Thyroid gland (tissue), 4 donors: ENCODE measurements around the gene CACNA1D. TPM values are rescaled to one million over a fixed set of nuclear protein-coding genes. Genes with fewer than 3 reads are reported as not detected.
"Not testable (repeated sequence)": the region's sequence is repeated elsewhere in the genome, so short reads cannot be mapped to it uniquely, and the experiment has no call there.

ENCODE experiments used
- DNase-seq, 2 donors: peaks; one replicate each; pipeline ENCODE4 v3.0.0-alpha.2; 2019
- H3K27ac ChIP-seq, 3 donors: fragments of 200-600 bp; sonication (generic); 1 replicate in 2 of 3; 2 replicates in 1 of 3; pipeline ENCODE4 v1.5.1; 2016 to 2019; ENCODE audit warnings: mild to moderate bottlenecking in 1 of 3, moderate library complexity in 1 of 3
- H3K27me3 ChIP-seq: fragments of 200-600 bp; sonication (generic); one replicate; pipeline ENCODE4 v1.5.1; 2019
- H3K36me3 ChIP-seq, 2 donors: fragments of 200-600 bp; sonication (generic); one replicate each; pipeline ENCODE4 v1.5.1; 2016 to 2019
- H3K4me1 ChIP-seq, 2 donors: fragments of 200-600 bp; sonication (generic); one replicate each; pipeline ENCODE4 v1.5.1; 2017 to 2019
- H3K4me3 ChIP-seq, 3 donors: fragments of 200-600 bp; sonication (generic); replicated peaks in 1 of 3; 1 replicate in 2 of 3; 2 replicates in 1 of 3; pipeline ENCODE4 v1.5.1; 2016; ENCODE audit warnings: mild to moderate bottlenecking in 1 of 3
- H3K9me3 ChIP-seq: fragments of 200-600 bp; sonication (generic); one replicate; pipeline ENCODE4 v1.5.1; 2017
- POLR2A ChIP-seq, 2 donors: fragments of 450-650 bp; IDR thresholded peaks; one replicate each; pipeline ENCODE4 v1.6.1; 2017; ENCODE audit warnings: antibody characterized with exemption in 2 of 2, mild to moderate bottlenecking in 2 of 2, moderate library complexity in 1 of 2
- WGBS, 2 donors: methylation state at CpG; one replicate each; pipeline ENCODE4 v1.1.5; 2017; 5-methylcytosine and 5-hydroxymethylcytosine counted together
- intact Hi-C: fragments of 100-400 bp; cut with DNase I; formaldehyde crosslinking; loops from one replicate; pipeline ENCODE4 v1.15.1; 2023
- total RNA-seq, 4 donors: library from RNA; depleted of rRNA; stranded (reverse); fragments of >200 nt; gene quantifications; one replicate each; pipeline ENCODE4 v1.2.3, GENCODE V29; 2016
- TF ChIP-seq, protein P1 (sequence below), 6 experiments: fragments of 200-600 bp in 3 of 6; fragments of 450-650 bp in 3 of 6; sonication (generic) in 3 of 6; IDR thresholded peaks; one replicate each; pipeline ENCODE4 v1.5.1; 2016 to 2019; ENCODE audit warnings: antibody characterized with exemption in 6 of 6, mild to moderate bottlenecking in 2 of 6, inconsistent platforms in 1 of 6, moderate library complexity in 1 of 6

The CACNA1D gene
- total RNA-seq, 4 donors from 2014 or later, result 7.1 to 46.1 (median 27.3) TPM

DNA sequence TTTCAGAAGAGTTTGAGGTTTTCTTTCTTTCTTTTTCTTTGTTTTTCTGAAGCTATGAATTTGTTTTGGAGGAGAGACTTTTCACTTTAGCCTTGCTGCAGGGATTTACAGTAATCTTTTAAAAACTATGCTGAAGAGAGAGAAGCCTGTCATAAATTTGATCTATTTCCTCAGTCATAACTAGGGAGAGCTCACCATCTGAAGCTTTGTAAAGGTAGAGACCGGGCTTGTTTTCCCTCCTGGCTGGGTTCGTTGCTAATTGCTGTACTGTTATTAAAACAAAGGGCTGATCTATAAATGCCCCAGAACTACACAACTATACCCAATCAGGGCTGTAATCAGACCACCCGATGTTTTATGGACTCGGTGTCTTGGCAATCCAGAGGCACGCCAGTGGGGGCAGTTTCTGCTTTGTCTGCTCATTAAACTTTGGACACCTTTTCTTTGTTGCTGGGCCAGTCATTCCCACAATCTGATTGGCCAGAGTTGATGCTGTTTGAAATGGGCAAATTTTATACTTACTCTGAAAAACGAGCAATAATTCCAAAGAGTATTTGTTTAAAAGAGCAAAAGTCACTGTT lies 164.3 kb downstream of the CACNA1D start:
- Histone ChIP-seq H3K4me3 (no peak overlapping the region), H3K36me3 (no peaks in the 10 kb centered on the region), H3K27ac (no peak overlapping the region), H3K9me3 (no peaks in the 10 kb centered on the region), H3K27me3 (no peaks in the 10 kb centered on the region), H3K4me1 (no peaks in the 10 kb centered on the region)
- no peak for DNase-seq
- WGBS, 2 donors, result 86 to 87% methylated on average over 6 of the region's 6 CpGs
- TF ChIP-seq POLR2A (IDR thresholded peaks at IDR 0.05), result no peak
- TF ChIP-seq, protein P1, sequence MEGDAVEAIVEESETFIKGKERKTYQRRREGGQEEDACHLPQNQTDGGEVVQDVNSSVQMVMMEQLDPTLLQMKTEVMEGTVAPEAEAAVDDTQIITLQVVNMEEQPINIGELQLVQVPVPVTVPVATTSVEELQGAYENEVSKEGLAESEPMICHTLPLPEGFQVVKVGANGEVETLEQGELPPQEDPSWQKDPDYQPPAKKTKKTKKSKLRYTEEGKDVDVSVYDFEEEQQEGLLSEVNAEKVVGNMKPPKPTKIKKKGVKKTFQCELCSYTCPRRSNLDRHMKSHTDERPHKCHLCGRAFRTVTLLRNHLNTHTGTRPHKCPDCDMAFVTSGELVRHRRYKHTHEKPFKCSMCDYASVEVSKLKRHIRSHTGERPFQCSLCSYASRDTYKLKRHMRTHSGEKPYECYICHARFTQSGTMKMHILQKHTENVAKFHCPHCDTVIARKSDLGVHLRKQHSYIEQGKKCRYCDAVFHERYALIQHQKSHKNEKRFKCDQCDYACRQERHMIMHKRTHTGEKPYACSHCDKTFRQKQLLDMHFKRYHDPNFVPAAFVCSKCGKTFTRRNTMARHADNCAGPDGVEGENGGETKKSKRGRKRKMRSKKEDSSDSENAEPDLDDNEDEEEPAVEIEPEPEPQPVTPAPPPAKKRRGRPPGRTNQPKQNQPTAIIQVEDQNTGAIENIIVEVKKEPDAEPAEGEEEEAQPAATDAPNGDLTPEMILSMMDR (IDR thresholded peaks at IDR 0.05), result no peak
- intact Hi-C loops, result no loop called here

DNA sequence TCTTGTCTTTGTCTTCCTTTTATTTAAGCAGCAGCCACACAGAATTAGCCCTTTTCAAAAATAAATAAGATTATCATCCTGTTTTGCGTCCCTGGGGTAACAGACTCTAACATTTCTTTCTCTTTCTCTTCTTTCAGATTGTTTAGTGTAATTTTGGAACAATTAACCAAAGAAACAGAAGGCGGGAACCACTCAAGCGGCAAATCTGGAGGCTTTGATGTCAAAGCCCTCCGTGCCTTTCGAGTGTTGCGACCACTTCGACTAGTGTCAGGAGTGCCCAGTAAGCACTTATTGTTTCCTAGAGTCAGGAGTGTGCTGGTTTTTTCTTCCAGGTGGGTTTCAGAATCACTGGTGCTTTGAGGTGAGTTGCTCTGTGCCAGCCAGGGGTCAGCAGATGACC lies 165.6 kb downstream of the CACNA1D start:
- Histone ChIP-seq H3K9me3 (no peaks in the 10 kb centered on the region), H3K27me3 (no peaks in the 10 kb centered on the region), H3K4me3 (no peak overlapping the region), H3K27ac (no peak overlapping the region), H3K4me1 (no peaks in the 10 kb centered on the region), H3K36me3 (no peaks in the 10 kb centered on the region)
- no peak for DNase-seq
- intact Hi-C loops, result no loop called here
- TF ChIP-seq, protein P1 (IDR thresholded peaks at IDR 0.05), result no peak
- TF ChIP-seq POLR2A (IDR thresholded peaks at IDR 0.05), result no peak
- WGBS, 2 donors, result 58 to 69% methylated on average over 7 of the region's 7 CpGs

DNA sequence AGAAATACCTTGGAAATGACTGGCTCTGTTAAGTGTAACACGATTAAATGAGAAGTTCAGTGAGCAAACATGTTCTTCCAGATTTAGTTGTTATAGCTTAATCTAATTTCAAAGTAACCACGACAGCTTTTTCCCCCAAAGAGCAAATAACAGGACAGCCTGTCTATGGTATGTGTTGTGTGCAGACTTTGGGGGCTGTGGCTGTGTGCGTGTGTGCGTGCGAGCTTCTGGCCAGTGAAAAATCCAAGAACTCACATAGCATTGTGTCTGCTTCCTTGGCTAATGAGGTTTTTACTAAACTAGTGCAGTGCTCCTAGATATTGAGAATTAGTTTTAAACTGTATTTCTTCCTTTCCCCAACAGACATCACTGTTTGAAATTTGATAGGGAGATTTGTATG lies 167.1 kb downstream of the CACNA1D start:
- no peak for DNase-seq
- intact Hi-C loops, result no loop called here

DNA sequence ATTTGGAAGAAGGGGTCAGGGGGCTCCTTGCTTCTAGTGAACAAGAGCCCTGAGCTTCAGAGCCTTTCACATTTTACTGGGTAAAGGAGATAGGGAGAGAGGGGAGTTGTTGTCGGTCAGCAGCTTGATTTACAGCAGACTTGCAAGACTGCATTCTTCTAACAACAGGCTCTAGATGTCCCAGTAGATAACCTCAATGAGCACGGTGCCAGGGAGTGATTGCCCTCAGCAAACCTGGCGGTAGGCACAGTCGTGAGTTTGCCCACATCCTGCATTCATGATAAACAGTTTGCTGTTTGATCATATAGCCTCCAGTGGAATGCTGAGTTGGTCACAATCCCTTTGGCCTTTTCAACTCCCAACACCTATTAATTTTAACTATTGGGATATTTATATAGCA lies 170.4 kb downstream of the CACNA1D start:
- WGBS, 2 donors, result 86 to 87% methylated on average over 4 of the region's 4 CpGs
- H3K27ac ChIP-seq, H3K4me3 ChIP-seq, DNase-seq, H3K27me3 ChIP-seq, H3K36me3 ChIP-seq, H3K4me1 ChIP-seq, intact Hi-C loops, H3K9me3 ChIP-seq: not testable (repeated sequence)

More for the DNA sequence above, 167.1 kb downstream of the CACNA1D start:
- H3K9me3 ChIP-seq, result no peaks in the 10 kb centered on the region
- H3K4me1 ChIP-seq, result no peaks in the 10 kb centered on the region
- 81 to 83% methylated on average over 5 of the region's 5 CpGs for WGBS, 2 donors
- no peaks in the 10 kb centered on the region for H3K27me3 ChIP-seq
- TF ChIP-seq, protein P1 (IDR thresholded peaks at IDR 0.05), result no peak
- no peak for TF ChIP-seq POLR2A (IDR thresholded peaks at IDR 0.05)
- H3K27ac ChIP-seq, result no peak overlapping the region
- H3K4me3 ChIP-seq, result no peak overlapping the region
- no peaks in the 10 kb centered on the region for H3K36me3 ChIP-seq

DNA sequence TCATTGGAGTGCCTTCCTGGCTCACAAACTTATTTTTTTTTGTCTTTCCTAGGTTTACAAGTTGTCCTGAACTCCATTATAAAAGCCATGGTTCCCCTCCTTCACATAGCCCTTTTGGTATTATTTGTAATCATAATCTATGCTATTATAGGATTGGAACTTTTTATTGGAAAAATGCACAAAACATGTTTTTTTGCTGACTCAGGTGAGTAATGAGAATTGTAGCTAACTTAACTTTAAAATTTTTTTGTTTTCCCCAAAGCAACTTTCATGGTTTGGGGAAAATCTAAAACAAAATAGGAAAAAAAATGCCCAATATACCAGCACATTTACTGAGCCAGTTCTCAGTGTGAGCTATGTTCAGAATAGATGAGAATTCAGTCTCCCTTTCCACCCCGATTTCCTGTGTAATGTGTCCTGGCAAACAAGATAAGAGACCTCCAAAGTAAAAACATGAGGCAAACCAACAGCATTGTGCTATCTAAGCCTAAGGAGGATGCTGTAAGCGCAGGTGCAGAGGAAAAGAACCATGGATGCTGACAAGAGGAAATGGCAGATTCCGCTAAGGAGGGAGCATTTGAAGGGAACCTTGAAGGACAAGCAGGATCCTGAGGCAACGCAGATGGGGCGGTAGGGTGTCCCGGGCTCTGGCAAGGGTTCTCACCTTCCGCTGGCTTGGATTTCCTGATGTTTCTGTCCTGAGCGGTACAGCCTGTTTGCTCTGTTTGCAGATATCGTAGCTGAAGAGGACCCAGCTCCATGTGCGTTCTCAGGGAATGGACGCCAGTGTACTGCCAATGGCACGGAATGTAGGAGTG lies 171.4 kb downstream of the CACNA1D start:
- intact Hi-C loops, result no loop called here
- DNase-seq, result no peak
- WGBS, 2 donors, result 87 to 90% methylated on average over 12 of the region's 12 CpGs
- no peak overlapping the region for H3K27ac ChIP-seq
- no peaks in the 10 kb centered on the region for H3K9me3 ChIP-seq
- TF ChIP-seq, protein P1 (IDR thresholded peaks at IDR 0.05), result no peak
- TF ChIP-seq POLR2A (IDR thresholded peaks at IDR 0.05), result no peak
- no peaks in the 10 kb centered on the region for H3K27me3 ChIP-seq
- H3K36me3 ChIP-seq, result no peaks in the 10 kb centered on the region
- H3K4me3 ChIP-seq, result no peak overlapping the region
- H3K4me1 ChIP-seq, result no peaks in the 10 kb centered on the region
